SU-DHL-6 (cell line): ENCODE results near the gene SLC16A13.

Source experiments
- H2AFZ ChIP-seq: fragments of 200-600 bp; sonication (generic); 2 replicates; pipeline ENCODE4 v1.6.1; 2014; ENCODE audit warnings: low read depth, mild to moderate bottlenecking, moderate library complexity, mixed read lengths, antibody characterized with exemption, low read length; ENCODE audit not compliant: severe bottlenecking
- H3F3A ChIP-seq: fragments of 200-600 bp; shearing (Covaris generic); 2 replicates; pipeline ENCODE4 v1.6.0; 2016; ENCODE audit warnings: antibody characterized with exemption, mild to moderate bottlenecking; ENCODE audit not compliant: insufficient read depth
- H3K27ac ChIP-seq: fragments of 200-600 bp; sonication (generic); 2 replicates; pipeline ENCODE4 v1.5.1; 2016; ENCODE audit warnings: low read depth, mild to moderate bottlenecking, low read length, moderate library complexity, mixed read lengths
- H3K27me3 ChIP-seq: fragments of 200-600 bp; sonication (generic), shearing (Covaris generic); 2 replicates; pipeline ENCODE4 v1.6.0; 2014; ENCODE audit warnings: mild to moderate bottlenecking, low read length
- H3K36me3 ChIP-seq: fragments of 200-600 bp; sonication (generic); 2 replicates; pipeline ENCODE4 v1.6.1; 2014; ENCODE audit warnings: mild to moderate bottlenecking, low read length, mixed read lengths
- H3K4me2 ChIP-seq: fragments of 300-600, 200-600 bp; shearing (Covaris generic), sonication (generic); 2 replicates; pipeline ENCODE4 v1.6.0; 2014; ENCODE audit warnings: low read length, low read depth, mild to moderate bottlenecking; ENCODE audit not compliant: poor library complexity, severe bottlenecking
- H3K4me3 ChIP-seq: fragments of 200-600 bp; sonication (generic); 2 replicates; pipeline ENCODE4 v1.5.1; 2014; ENCODE audit warnings: antibody characterized with exemption, low read length, mild to moderate bottlenecking, mixed read lengths; ENCODE audit not compliant: insufficient read depth, poor library complexity, severe bottlenecking
- H3K79me2 ChIP-seq: fragments of 200-600 bp; sonication (generic); 2 replicates; pipeline ENCODE4 v1.6.1; 2014; ENCODE audit warnings: mild to moderate bottlenecking, low read length, moderate library complexity; ENCODE audit not compliant: insufficient read depth
- H3K9ac ChIP-seq: fragments of 200-600 bp; sonication (generic); 2 replicates; pipeline ENCODE4 v1.7.0; 2014; ENCODE audit warnings: mild to moderate bottlenecking, low read length
- H3K9me2 ChIP-seq: fragments of 200-600 bp; sonication (generic); replicated peaks from 2 replicates; pipeline ENCODE4 v1.6.1; 2014; ENCODE audit warnings: low read length; ENCODE audit not compliant: insufficient read depth
- H3K9me3 ChIP-seq: fragments of 200-600 bp; sonication (generic); 2 replicates; pipeline ENCODE4 v1.6.1; 2014; ENCODE audit warnings: low read length, mixed read lengths; ENCODE audit not compliant: insufficient read depth
- H4K20me1 ChIP-seq: fragments of 200-600 bp; sonication (generic); 2 replicates; pipeline ENCODE4 v1.6.1; 2014; ENCODE audit warnings: low read depth, mild to moderate bottlenecking, antibody characterized with exemption, low read length, moderate library complexity, mixed read lengths
- CTCF ChIP-seq: fragments of 200-600 bp; sonication (generic); IDR thresholded peaks from one replicate; pipeline ENCODE4 v1.5.1; 2017; ENCODE audit warnings: antibody characterized with exemption, mild to moderate bottlenecking, low read length, moderate library complexity; ENCODE audit not compliant: insufficient read depth, poor library complexity, severe bottlenecking
- EZH2phosphoT487 ChIP-seq: fragments of 200-600 bp; sonication (generic), shearing (Covaris generic); conservative IDR thresholded peaks from 2 replicates; pipeline ENCODE4 v1.6.1; 2018; ENCODE audit warnings: mild to moderate bottlenecking, antibody characterized with exemption, low read length, moderate library complexity, mixed read lengths

SLC16A13 gene

GRCh38 chr17:7027335-7027734 is 8.5 kb upstream of the SLC16A13 start:
- Histone ChIP-seq H3K4me2 (no peak overlapping the region), H3K27me3 (no peaks in the 10 kb centered on the region), H3F3A (no peaks in the 10 kb centered on the region), H4K20me1 (no peaks in the 10 kb centered on the region), H3K36me3 (no peaks in the 10 kb centered on the region), H3K9me2 (no peaks in the 10 kb centered on the region), H3K4me3 (no peak overlapping the region), H3K9me3 (no peaks in the 10 kb centered on the region), H3K27ac (no peak overlapping the region), H3K79me2 (no peaks in the 10 kb centered on the region), H2AFZ (no peak overlapping the region), H3K9ac (no peak overlapping the region)
- TF ChIP-seq CTCF (no peak), EZH2phosphoT487 (no peak)

GRCh38 chr17:7029096-7029495 is 6.7 kb upstream of the SLC16A13 start:
- Histone ChIP-seq H4K20me1 (no peaks in the 10 kb centered on the region), H3K9me3 (no peaks in the 10 kb centered on the region), H3K79me2 (no peaks in the 10 kb centered on the region), H3K9ac (no peak overlapping the region), H3K36me3 (no peaks in the 10 kb centered on the region), H3K27ac (no peak overlapping the region), H3K27me3 (no peaks in the 10 kb centered on the region), H3K4me3 (no peak overlapping the region), H3K4me2 (no peak overlapping the region), H3K9me2 (no peaks in the 10 kb centered on the region), H3F3A (no peaks in the 10 kb centered on the region; the same call in 1 of the 2 replicates), H2AFZ (no peak overlapping the region)
- TF ChIP-seq EZH2phosphoT487 (no peak), CTCF (no peak)

- Histone ChIP-seq H2AFZ (no peak overlapping the region), H3K9ac (no peak overlapping the region), H3F3A (no peaks in the 10 kb centered on the region; the same call in 1 of the 2 replicates), H3K36me3 (no peaks in the 10 kb centered on the region), H3K9me2 (no peaks in the 10 kb centered on the region), H3K27me3 (no peaks in the 10 kb centered on the region), H3K27ac (no peak overlapping the region), H3K4me3 (no peak overlapping the region), H3K9me3 (no peaks in the 10 kb centered on the region), H4K20me1 (no peaks in the 10 kb centered on the region), H3K79me2 (no peaks in the 10 kb centered on the region), H3K4me2 (no peak overlapping the region)
- no peak for TF ChIP-seq CTCF
- TF ChIP-seq EZH2phosphoT487, result no peak
Measured at GRCh38 chr17:7029659-7030058, 6.2 kb upstream of the SLC16A13 start.
